Lung (tissue), 12 donors: ENCODE results near the gene ARHGAP15. TPM values are rescaled to one million over a fixed set of nuclear protein-coding genes. Genes with fewer than 3 reads are reported as not detected.

Experiments used
- ATAC-seq: fragments of 200-7000 bp; cut with Tn5 transposase; one replicate; pipeline ENCODE4 v1.9.1; 2020; ENCODE audit warnings: moderate number of reproducible peaks; ENCODE audit not compliant: insufficient read depth, low FRiP score
- DNase-seq, 3 donors: peaks; one replicate each; pipeline ENCODE4 v3.0.0-alpha.2; 2013 to 2017
- H3K27ac ChIP-seq, 2 donors: one replicate each; pipeline ENCODE4 v1.5.1; 2013; ENCODE audit warnings: mild to moderate bottlenecking in 2 of 2, moderate library complexity in 2 of 2, control low read depth in 1 of 2, inconsistent platforms in 1 of 2, low read depth in 1 of 2, low read length in 1 of 2
- H3K27me3 ChIP-seq, 3 donors: one replicate each; pipeline ENCODE4 v1.5.1; 2013; ENCODE audit warnings: low read length in 2 of 3; ENCODE audit not compliant: control insufficient read depth in 3 of 3, insufficient read depth in 3 of 3
- H3K36me3 ChIP-seq, 4 donors: one replicate each; pipeline ENCODE4 v1.5.1; 2013; ENCODE audit warnings: low read length in 4 of 4, mild to moderate bottlenecking in 1 of 4, moderate library complexity in 1 of 4; ENCODE audit not compliant: control insufficient read depth in 4 of 4, insufficient read depth in 4 of 4
- H3K4me1 ChIP-seq, 5 donors: one replicate each; pipeline ENCODE4 v1.5.1; 2013; ENCODE audit warnings: low read length in 5 of 5, mild to moderate bottlenecking in 2 of 5, moderate library complexity in 1 of 5; ENCODE audit not compliant: control insufficient read depth in 5 of 5, insufficient read depth in 5 of 5
- H3K4me3 ChIP-seq: one replicate; pipeline ENCODE4 v1.5.1; 2013; ENCODE audit warnings: mild to moderate bottlenecking, control low read depth, moderate library complexity
- H3K9ac ChIP-seq, 2 donors: one replicate each; pipeline ENCODE4 v1.5.1; 2013; ENCODE audit warnings: low read length in 2 of 2, control low read depth in 1 of 2; ENCODE audit not compliant: insufficient read depth in 1 of 2
- H3K9me3 ChIP-seq, 4 donors: one replicate each; pipeline ENCODE4 v1.5.1; 2013; ENCODE audit warnings: low read length in 3 of 4, mild to moderate bottlenecking in 1 of 4, moderate library complexity in 1 of 4; ENCODE audit not compliant: control insufficient read depth in 4 of 4, insufficient read depth in 3 of 4
- WGBS, 2 donors: extraction: QIAGEN DNeasy Blood & Tissue Kit; methylation state at CpG; one replicate each; pipeline ENCODE4 v1.1.7; 2013; 5-methylcytosine and 5-hydroxymethylcytosine counted together
- polyA plus RNA-seq, 2 donors: library from polyadenylated mRNA; stranded (reverse); fragments of 200-250 nt; gene quantifications; one replicate each; pipeline ENCODE4 v1.2.1, GENCODE V29; 2013
- total RNA-seq, 2 donors: library from RNA; depleted of rRNA in 1 of 2; stranded (reverse); fragments of >200 nt in 1 of 2; gene quantifications; one replicate each; pipeline ENCODE4 v1.2.1, GENCODE V29; 2014 to 2021
- TF ChIP-seq, protein P1 (sequence below): IDR thresholded peaks from 2 replicates; pipeline ENCODE4 v1.5.1; 2012; ENCODE audit warnings: mild to moderate bottlenecking; ENCODE audit errors: control extremely low read depth, extremely low read depth
- donor health status: control.
- donor health status: control.
- donor health status: Bipolar disorder and iron deficiency.
- donor health status: healthy.
- donor health status: DM: yes; HTN: yes; CAD: no.

ARHGAP15 gene
- total and polyA plus RNA-seq, 4 donors, result 5.9 to 74.3 (median 13.2) TPM

DNA sequence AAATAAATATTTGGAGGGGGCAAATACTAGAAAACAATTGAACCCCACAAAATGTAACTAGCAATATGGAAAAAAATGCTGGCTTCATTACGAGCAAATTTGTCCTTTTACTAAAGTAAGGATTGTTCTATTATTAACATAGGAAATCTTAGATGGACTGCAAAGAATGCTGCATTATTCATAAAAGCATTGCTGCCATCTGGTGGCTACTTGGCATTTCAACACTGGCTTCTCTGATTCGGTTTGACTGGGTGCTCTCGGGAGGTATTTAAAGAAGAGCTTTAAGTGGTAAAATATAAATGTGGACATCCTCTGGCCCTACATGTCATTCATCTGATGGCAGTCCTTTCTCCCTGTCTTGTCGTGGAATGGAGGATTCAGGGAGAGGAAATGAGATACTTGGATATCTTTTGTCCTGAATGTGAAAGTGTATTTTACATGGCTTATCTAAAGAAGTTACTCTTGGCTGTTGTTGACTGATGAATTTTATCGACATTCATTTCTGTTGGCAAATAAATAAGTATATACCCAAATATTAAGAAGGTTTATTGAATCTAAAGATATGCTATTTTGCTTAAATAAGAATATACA is 130.2 kb downstream of the ARHGAP15 start:
- peaks cover 0 to 3% (median 0%) of the 10 kb centered on the region in 4 donors for H3K9me3 ChIP-seq
- 6 to 13% methylated on average over 5 of the region's 5 CpGs for WGBS, 2 donors
- H3K9ac ChIP-seq, result peak overlapping the region in 1 of 2 donors; percentile 69
- H3K27ac ChIP-seq, result no peak overlapping the region
- ATAC-seq (peak; percentile 51), DNase-seq (peak; percentile 76 to 91 (median 85))
- H3K4me3 ChIP-seq, result no peak overlapping the region
- TF ChIP-seq, protein P1, sequence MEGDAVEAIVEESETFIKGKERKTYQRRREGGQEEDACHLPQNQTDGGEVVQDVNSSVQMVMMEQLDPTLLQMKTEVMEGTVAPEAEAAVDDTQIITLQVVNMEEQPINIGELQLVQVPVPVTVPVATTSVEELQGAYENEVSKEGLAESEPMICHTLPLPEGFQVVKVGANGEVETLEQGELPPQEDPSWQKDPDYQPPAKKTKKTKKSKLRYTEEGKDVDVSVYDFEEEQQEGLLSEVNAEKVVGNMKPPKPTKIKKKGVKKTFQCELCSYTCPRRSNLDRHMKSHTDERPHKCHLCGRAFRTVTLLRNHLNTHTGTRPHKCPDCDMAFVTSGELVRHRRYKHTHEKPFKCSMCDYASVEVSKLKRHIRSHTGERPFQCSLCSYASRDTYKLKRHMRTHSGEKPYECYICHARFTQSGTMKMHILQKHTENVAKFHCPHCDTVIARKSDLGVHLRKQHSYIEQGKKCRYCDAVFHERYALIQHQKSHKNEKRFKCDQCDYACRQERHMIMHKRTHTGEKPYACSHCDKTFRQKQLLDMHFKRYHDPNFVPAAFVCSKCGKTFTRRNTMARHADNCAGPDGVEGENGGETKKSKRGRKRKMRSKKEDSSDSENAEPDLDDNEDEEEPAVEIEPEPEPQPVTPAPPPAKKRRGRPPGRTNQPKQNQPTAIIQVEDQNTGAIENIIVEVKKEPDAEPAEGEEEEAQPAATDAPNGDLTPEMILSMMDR, result peak; percentile 61
- peaks cover 0 to 10% (median 0%) of the 10 kb centered on the region in 5 donors for H3K4me1 ChIP-seq
- H3K27me3 ChIP-seq, result no peaks in the 10 kb centered on the region
- no peaks in the 10 kb centered on the region for H3K36me3 ChIP-seq

DNA sequence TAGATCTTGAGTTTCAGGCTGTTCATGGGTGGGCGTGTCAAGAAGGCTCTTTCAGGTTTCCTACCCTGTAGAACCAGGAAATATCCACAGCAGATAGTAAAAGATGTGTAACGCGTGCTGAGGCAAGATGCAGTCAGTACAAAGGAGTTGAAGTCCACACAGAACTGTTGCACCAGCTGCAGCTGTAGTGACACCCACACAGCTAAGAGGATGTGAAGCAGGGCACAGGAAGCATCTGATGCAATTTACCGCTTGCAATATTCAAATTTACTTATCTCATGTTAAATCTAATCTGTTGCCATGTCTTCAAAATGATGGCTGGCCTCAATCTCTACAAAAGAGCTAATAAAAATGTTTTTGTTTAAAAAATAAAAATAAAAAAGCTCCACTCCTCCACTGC is 132.8 kb downstream of the ARHGAP15 start:
- Histone ChIP-seq H3K36me3 (no peaks in the 10 kb centered on the region), H3K9ac (no peak overlapping the region), H3K27me3 (no peaks in the 10 kb centered on the region), H3K4me3 (no peak overlapping the region), H3K27ac (no peak overlapping the region), H3K4me1 (peaks cover 0 to 10% (median 0%) of the 10 kb centered on the region in 5 donors), H3K9me3 (peaks cover 0 to 3% (median 0%) of the 10 kb centered on the region in 4 donors)
- peak; percentile 78 for ATAC-seq
- DNase-seq, result no peak
- TF ChIP-seq, protein P1, result no peak
- 33 to 50% methylated on average over 4 of the region's 4 CpGs for WGBS, 2 donors

DNA sequence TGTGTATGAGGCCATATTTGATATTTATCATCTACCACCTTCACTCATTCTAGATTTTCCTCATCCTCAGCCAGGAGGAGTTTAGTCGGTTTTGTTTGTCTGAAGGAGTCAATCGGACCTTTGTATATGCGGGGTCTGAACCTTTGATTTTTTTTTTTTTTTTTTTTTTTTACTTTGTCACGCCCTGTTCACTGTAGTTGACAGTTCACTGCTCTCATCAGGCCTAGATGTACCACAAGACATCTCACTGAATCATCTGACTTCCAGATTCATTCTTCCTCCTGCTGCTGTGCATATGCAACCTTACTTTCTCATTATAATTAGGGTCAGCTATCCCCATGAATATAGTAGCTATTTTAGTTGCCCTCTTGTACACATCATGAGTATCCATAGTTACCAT is 133.2 kb downstream of the ARHGAP15 start:
- DNase-seq, result no peak
- H3K27ac ChIP-seq, result no peak overlapping the region
- no peaks in the 10 kb centered on the region for H3K36me3 ChIP-seq
- WGBS, 2 donors, result 85 to 88% methylated on average over 4 of the region's 4 CpGs
- H3K9me3 ChIP-seq, result peaks cover 0 to 3% (median 0%) of the 10 kb centered on the region in 4 donors
- TF ChIP-seq, protein P1, result no peak
- H3K9ac ChIP-seq, result no peak overlapping the region
- no peak overlapping the region for H3K4me3 ChIP-seq
- ATAC-seq, result no peak
- H3K4me1 ChIP-seq, result peaks cover 0 to 10% (median 0%) of the 10 kb centered on the region in 5 donors
- no peaks in the 10 kb centered on the region for H3K27me3 ChIP-seq
